GM23338 (cell line): ENCODE measurements around the gene IQGAP1. TPM values are rescaled to one million over a fixed set of nuclear protein-coding genes. Genes with fewer than 3 reads are reported as not detected.

Experiments used
- ATAC-seq: fragments of 200-7000 bp; cut with Tn5 transposase; 3 replicates; pipeline ENCODE4 v1.9.1; 2020
- DNase-seq: peaks from one replicate; pipeline ENCODE4 v3.0.0-alpha.2; 2015; ENCODE audit warnings: low spot score
- H2AFZ ChIP-seq: fragments of 200-600 bp; sonication (generic); 2 replicates; pipeline ENCODE4 v1.8.0; 2016; ENCODE audit warnings: antibody characterized with exemption, mild to moderate bottlenecking, moderate library complexity
- H3F3A ChIP-seq: fragments of 200-600 bp; sonication (generic); replicated peaks from 2 replicates; pipeline ENCODE4 v1.8.0; 2017; ENCODE audit warnings: antibody characterized with exemption, mixed run types, low read depth
- H3K27ac ChIP-seq: fragments of 200-600 bp; sonication (generic); 2 replicates; pipeline ENCODE4 v1.6.1; 2016; ENCODE audit warnings: low read depth
- H3K27me3 ChIP-seq: fragments of 200-600 bp; sonication (generic); 2 replicates; pipeline ENCODE4 v1.8.0; 2016; ENCODE audit warnings: mild to moderate bottlenecking, mixed run types, moderate library complexity; ENCODE audit not compliant: insufficient read depth
- H3K36me3 ChIP-seq: fragments of 200-600 bp; sonication (generic); 2 replicates; pipeline ENCODE4 v1.8.0; 2016; ENCODE audit warnings: mild to moderate bottlenecking; ENCODE audit not compliant: insufficient read depth
- H3K4me1 ChIP-seq: fragments of 200-600 bp; sonication (generic); 2 replicates; pipeline ENCODE4 v1.8.0; 2016; ENCODE audit warnings: mild to moderate bottlenecking, moderate library complexity; ENCODE audit not compliant: insufficient read depth
- H3K4me2 ChIP-seq: fragments of 200-600 bp; sonication (generic); 2 replicates; pipeline ENCODE4 v1.7.1; 2017; ENCODE audit warnings: mixed run types
- H3K4me3 ChIP-seq: fragments of 200-600 bp; sonication (generic); 2 replicates; pipeline ENCODE4 v1.6.1; 2016; ENCODE audit warnings: mixed run types
- H3K79me2 ChIP-seq: fragments of 200-600 bp; sonication (generic); replicated peaks from 2 replicates; pipeline ENCODE4 v1.8.0; 2017; ENCODE audit warnings: mild to moderate bottlenecking; ENCODE audit not compliant: insufficient read depth
- H3K9me2 ChIP-seq: fragments of 200-600 bp; sonication (generic); 2 replicates; pipeline ENCODE4 v1.8.0; 2017; ENCODE audit not compliant: insufficient read depth
- H4K20me1 ChIP-seq: fragments of 200-600 bp; sonication (generic); replicated peaks from 2 replicates; pipeline ENCODE4 v1.8.0; 2017; ENCODE audit warnings: mild to moderate bottlenecking; ENCODE audit not compliant: insufficient read depth
- H3K27ac Mint-ChIP-seq: 2 replicates; pipeline ENCODE4 v1.8.0; 2020; ENCODE audit warnings: inconsistent platforms, mild to moderate bottlenecking, moderate library complexity, mixed read lengths
- H3K27me3 Mint-ChIP-seq: 3 replicates; pipeline ENCODE4 v1.8.0; 2022; ENCODE audit warnings: low read depth, mild to moderate bottlenecking, moderate library complexity, mixed read lengths, inconsistent platforms; ENCODE audit not compliant: insufficient read depth, poor library complexity
- H3K36me3 Mint-ChIP-seq: 3 replicates; pipeline ENCODE4 v1.8.0; 2021; ENCODE audit warnings: low read depth, mild to moderate bottlenecking, inconsistent platforms, moderate library complexity, mixed read lengths
- H3K4me1 Mint-ChIP-seq: 3 replicates; pipeline ENCODE4 v1.8.0; 2020; ENCODE audit warnings: mild to moderate bottlenecking, inconsistent platforms, mixed read lengths
- H3K4me3 Mint-ChIP-seq: 3 replicates; pipeline ENCODE4 v1.8.0; 2021; ENCODE audit warnings: moderate library complexity, mild to moderate bottlenecking, inconsistent platforms, mixed read lengths
- H3K9me3 Mint-ChIP-seq: 3 replicates; pipeline ENCODE4 v1.8.0; 2020; ENCODE audit warnings: moderate library complexity, mild to moderate bottlenecking, inconsistent platforms, mixed read lengths
- CREB1 ChIP-seq: fragments of 250-450 bp; sonication (Bioruptor Pico); IDR thresholded peaks from 2 replicates; pipeline ENCODE4 v1.5.0; 2020; ENCODE audit warnings: low read depth, mild to moderate bottlenecking, moderate library complexity
- ETS1 ChIP-seq: IDR thresholded peaks from 2 replicates; pipeline ENCODE4 v1.6.1; 2016; ENCODE audit warnings: antibody characterized with exemption
- EZH2phosphoT487 ChIP-seq: fragments of 200-600 bp; sonication (generic); IDR thresholded peaks from one replicate; pipeline ENCODE4 v1.8.1; 2018; ENCODE audit warnings: antibody characterized with exemption; ENCODE audit not compliant: unreplicated experiment
- JUNB ChIP-seq: IDR thresholded peaks from one replicate; pipeline ENCODE4 v1.6.1; 2016; ENCODE audit warnings: antibody characterized with exemption; ENCODE audit not compliant: unreplicated experiment
- NANOG ChIP-seq: IDR thresholded peaks from 2 replicates; pipeline ENCODE4 v1.6.1; 2016; ENCODE audit warnings: antibody characterized with exemption, borderline replicate concordance
- POLR2AphosphoS5 ChIP-seq: IDR thresholded peaks from 2 replicates; pipeline ENCODE4 v1.6.1; 2016; ENCODE audit warnings: antibody characterized with exemption, low read depth
- REST ChIP-seq: IDR thresholded peaks from one replicate; pipeline ENCODE4 v1.6.1; 2018; ENCODE audit warnings: antibody characterized with exemption; ENCODE audit not compliant: unreplicated experiment
- STAT1 ChIP-seq: IDR thresholded peaks from one replicate; pipeline ENCODE4 v1.6.1; 2016; ENCODE audit warnings: antibody characterized with exemption; ENCODE audit not compliant: unreplicated experiment
- ZNF114 ChIP-seq: fragments of 250-450 bp; sonication (Bioruptor Pico); IDR thresholded peaks from 2 replicates; pipeline ENCODE4 v1.5.0; 2020; ENCODE audit warnings: mild to moderate bottlenecking, moderate library complexity
- polyA plus RNA-seq: library from polyadenylated mRNA; unstranded; fragments of >200 nt; fragmentation: Nextera tagmentation; extraction: Ambion mirVana; gene quantifications from 2 replicates; pipeline ENCODE4 v1.2.1, GENCODE V29; 2016
- total RNA-seq: library from RNA; depleted of rRNA; stranded (reverse); fragments of >200 nt; shearing (Covaris generic); gene quantifications from 2 replicates; pipeline ENCODE4 v1.2.3, GENCODE V29; 2014
- TF ChIP-seq, protein P1 (sequence below): fragments of 250-450 bp; sonication (Bioruptor Pico); IDR thresholded peaks from 2 replicates; pipeline ENCODE4 v1.5.0; 2020; ENCODE audit warnings: mild to moderate bottlenecking, moderate library complexity
- TF ChIP-seq, protein P2 (sequence below), 2 experiments: fragments of 200-600 bp in 1 of 2; sonication (generic) in 1 of 2; conservative IDR thresholded peaks; 2 replicates each; pipeline versions ENCODE4 v1.5.1 to v1.6.1; 2016 to 2017; ENCODE audit warnings: antibody characterized with exemption in 2 of 2, low read depth in 2 of 2, mild to moderate bottlenecking in 2 of 2, moderate library complexity in 1 of 2

Gene IQGAP1
- total and polyA plus RNA-seq, 2 experiments from 2014 or later: 92.7 to 159 TPM

DNA sequence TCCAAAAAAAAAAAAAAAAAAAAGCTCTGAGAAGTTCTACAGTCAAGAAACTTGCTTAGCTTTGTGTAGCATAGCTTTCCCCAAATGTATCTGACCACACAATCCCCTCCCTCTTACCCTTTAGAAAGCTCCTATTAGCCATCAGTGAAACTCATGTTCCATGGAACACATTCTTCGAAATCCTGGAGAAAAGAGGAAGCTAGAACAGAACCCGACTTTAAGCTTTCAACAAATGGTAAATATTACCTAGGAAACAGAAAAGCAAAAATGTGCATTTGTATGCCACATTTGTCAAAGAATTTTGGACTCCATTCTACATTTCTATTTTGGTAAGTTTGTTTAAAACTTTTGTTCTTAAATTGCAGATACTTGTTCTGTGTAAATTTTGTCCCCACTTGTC lies 124.2 kb downstream of the IQGAP1 start (continued):
- TF ChIP-seq, protein P1, sequence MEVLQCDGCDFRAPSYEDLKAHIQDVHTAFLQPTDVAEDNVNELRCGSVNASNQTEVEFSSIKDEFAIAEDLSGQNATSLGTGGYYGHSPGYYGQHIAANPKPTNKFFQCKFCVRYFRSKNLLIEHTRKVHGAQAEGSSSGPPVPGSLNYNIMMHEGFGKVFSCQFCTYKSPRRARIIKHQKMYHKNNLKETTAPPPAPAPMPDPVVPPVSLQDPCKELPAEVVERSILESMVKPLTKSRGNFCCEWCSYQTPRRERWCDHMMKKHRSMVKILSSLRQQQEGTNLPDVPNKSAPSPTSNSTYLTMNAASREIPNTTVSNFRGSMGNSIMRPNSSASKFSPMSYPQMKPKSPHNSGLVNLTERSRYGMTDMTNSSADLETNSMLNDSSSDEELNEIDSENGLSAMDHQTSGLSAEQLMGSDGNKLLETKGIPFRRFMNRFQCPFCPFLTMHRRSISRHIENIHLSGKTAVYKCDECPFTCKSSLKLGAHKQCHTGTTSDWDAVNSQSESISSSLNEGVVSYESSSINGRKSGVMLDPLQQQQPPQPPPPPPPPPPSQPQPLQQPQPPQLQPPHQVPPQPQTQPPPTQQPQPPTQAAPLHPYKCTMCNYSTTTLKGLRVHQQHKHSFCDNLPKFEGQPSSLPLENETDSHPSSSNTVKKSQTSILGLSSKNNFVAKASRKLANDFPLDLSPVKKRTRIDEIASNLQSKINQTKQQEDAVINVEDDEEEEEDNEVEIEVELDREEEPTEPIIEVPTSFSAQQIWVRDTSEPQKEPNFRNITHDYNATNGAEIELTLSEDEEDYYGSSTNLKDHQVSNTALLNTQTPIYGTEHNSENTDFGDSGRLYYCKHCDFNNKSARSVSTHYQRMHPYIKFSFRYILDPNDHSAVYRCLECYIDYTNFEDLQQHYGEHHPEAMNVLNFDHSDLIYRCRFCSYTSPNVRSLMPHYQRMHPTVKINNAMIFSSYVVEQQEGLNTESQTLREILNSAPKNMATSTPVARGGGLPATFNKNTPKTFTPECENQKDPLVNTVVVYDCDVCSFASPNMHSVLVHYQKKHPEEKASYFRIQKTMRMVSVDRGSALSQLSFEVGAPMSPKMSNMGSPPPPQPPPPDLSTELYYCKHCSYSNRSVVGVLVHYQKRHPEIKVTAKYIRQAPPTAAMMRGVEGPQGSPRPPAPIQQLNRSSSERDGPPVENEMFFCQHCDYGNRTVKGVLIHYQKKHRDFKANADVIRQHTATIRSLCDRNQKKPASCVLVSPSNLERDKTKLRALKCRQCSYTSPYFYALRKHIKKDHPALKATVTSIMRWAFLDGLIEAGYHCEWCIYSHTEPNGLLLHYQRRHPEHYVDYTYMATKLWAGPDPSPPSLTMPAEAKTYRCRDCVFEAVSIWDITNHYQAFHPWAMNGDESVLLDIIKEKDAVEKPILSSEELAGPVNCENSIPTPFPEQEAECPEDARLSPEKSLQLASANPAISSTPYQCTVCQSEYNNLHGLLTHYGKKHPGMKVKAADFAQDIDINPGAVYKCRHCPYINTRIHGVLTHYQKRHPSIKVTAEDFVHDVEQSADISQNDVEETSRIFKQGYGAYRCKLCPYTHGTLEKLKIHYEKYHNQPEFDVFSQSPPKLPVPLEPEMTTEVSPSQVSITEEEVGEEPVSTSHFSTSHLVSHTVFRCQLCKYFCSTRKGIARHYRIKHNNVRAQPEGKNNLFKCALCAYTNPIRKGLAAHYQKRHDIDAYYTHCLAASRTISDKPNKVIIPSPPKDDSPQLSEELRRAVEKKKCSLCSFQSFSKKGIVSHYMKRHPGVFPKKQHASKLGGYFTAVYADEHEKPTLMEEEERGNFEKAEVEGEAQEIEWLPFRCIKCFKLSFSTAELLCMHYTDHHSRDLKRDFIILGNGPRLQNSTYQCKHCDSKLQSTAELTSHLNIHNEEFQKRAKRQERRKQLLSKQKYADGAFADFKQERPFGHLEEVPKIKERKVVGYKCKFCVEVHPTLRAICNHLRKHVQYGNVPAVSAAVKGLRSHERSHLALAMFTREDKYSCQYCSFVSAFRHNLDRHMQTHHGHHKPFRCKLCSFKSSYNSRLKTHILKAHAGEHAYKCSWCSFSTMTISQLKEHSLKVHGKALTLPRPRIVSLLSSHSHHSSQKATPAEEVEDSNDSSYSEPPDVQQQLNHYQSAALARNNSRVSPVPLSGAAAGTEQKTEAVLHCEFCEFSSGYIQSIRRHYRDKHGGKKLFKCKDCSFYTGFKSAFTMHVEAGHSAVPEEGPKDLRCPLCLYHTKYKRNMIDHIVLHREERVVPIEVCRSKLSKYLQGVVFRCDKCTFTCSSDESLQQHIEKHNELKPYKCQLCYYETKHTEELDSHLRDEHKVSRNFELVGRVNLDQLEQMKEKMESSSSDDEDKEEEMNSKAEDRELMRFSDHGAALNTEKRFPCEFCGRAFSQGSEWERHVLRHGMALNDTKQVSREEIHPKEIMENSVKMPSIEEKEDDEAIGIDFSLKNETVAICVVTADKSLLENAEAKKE (CRISPR knock-in tag): no peak
- no peak for TF ChIP-seq NANOG

DNA sequence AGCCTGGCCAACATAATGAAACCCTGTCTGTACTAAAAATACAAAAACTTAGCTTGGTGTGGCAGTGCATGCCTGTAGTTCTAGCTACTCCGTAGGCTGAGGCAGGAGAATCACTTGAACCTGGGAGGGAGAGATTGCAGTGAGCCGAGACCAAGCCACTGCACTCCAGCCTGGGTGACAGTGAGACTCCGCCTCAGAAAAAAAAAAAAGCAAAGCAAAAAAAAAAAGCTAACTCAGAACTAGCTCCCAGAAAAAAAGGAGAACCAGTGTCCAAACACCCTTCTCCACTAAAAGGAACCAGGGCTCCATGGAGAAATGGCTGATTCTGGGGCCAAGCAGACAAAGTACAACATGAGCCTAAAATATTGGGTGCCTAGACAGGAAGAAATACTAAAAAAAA lies 124.9 kb downstream of the IQGAP1 start:
- Histone ChIP-seq H3K27ac (no peak overlapping the region), H3K36me3 (no peaks in the 10 kb centered on the region), H3F3A (no peaks in the 10 kb centered on the region), H4K20me1 (no peaks in the 10 kb centered on the region), H3K4me1 (0 out of 2 replicates have a peak, but pooled peaks cover 4% of the 10 kb centered on the region), H3K9me2 (no peaks in the 10 kb centered on the region; the same call in 1 of the 2 replicates), H2AFZ (no peak overlapping the region), H3K27me3 (no peaks in the 10 kb centered on the region), H3K4me2 (no peak overlapping the region), H3K79me2 (no peaks in the 10 kb centered on the region), H3K4me3 (no peak overlapping the region)
- ATAC-seq (no peak), DNase-seq (no peak)
- H3K36me3 Mint-ChIP-seq: peaks cover 5% of the 10 kb centered on the region; the same call in 1 of the 3 replicates
- H3K4me1 Mint-ChIP-seq: no peaks in the 10 kb centered on the region
- no peak overlapping the region for H3K27ac Mint-ChIP-seq
- no peak overlapping the region for H3K4me3 Mint-ChIP-seq
- no peaks in the 10 kb centered on the region for H3K27me3 Mint-ChIP-seq
- peaks cover 23% of the 10 kb centered on the region for H3K9me3 Mint-ChIP-seq
- TF ChIP-seq ETS1 (no peak), CREB1 (CRISPR knock-in tag) (no peak), REST (no peak), EZH2phosphoT487 (no peak), NANOG (no peak), ZNF114 (no peak), STAT1 (no peak), JUNB (no peak), POLR2AphosphoS5 (no peak)
- TF ChIP-seq, protein P2, sequence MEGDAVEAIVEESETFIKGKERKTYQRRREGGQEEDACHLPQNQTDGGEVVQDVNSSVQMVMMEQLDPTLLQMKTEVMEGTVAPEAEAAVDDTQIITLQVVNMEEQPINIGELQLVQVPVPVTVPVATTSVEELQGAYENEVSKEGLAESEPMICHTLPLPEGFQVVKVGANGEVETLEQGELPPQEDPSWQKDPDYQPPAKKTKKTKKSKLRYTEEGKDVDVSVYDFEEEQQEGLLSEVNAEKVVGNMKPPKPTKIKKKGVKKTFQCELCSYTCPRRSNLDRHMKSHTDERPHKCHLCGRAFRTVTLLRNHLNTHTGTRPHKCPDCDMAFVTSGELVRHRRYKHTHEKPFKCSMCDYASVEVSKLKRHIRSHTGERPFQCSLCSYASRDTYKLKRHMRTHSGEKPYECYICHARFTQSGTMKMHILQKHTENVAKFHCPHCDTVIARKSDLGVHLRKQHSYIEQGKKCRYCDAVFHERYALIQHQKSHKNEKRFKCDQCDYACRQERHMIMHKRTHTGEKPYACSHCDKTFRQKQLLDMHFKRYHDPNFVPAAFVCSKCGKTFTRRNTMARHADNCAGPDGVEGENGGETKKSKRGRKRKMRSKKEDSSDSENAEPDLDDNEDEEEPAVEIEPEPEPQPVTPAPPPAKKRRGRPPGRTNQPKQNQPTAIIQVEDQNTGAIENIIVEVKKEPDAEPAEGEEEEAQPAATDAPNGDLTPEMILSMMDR (conservative IDR thresholded peaks at IDR 0.05; ENCODE audit: low read depth in 2 of 2): no peak
